Measurements from ENCODE around the gene IQSEC2.

DNA sequence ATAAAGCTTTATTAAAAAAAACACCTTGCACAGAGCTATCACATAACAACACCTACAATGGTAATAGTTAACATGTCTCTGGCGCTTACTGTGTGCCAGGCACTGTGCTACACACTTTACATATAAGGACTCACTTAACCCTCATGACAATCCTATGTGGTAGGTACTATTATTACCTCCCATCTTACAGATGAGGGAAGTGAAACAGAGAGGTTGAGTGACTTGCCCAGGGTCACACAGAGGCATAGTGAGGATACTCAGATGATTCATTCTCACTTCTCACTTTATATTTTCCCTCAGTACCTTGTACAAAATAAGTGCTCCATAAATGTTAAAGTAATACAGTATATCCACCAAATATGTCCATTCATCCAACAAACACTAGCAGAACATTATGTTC, 43.4 kb upstream of the IQSEC2 start:
- TF ChIP-seq CTCF (IDR thresholded peaks at IDR 0.05; ENCODE audit: low read depth, low read length): no peak
- no peak for TF ChIP-seq POLR2A (IDR thresholded peaks at IDR 0.05; ENCODE audit: extremely low read depth, insufficient read length)
- TF ChIP-seq, protein P1, sequence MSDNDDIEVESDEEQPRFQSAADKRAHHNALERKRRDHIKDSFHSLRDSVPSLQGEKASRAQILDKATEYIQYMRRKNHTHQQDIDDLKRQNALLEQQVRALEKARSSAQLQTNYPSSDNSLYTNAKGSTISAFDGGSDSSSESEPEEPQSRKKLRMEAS (IDR thresholded peaks at IDR 0.05; ENCODE audit: low read depth, low read length): no peak
- no peak for TF ChIP-seq MYC (IDR thresholded peaks at IDR 0.05; ENCODE audit: low read depth, low read length)

Measured in NB4 (cell line).